GM12874 (cell line): ENCODE data around the gene SPTBN1.

ENCODE experiments used
- TF ChIP-seq, protein P1 (sequence below): IDR thresholded peaks from 2 replicates; pipeline ENCODE4 v1.5.1; 2011; ENCODE audit warnings: low read depth, mild to moderate bottlenecking, control low read depth, low read length, moderate library complexity; ENCODE audit not compliant: insufficient read depth

Gene SPTBN1

DNA sequence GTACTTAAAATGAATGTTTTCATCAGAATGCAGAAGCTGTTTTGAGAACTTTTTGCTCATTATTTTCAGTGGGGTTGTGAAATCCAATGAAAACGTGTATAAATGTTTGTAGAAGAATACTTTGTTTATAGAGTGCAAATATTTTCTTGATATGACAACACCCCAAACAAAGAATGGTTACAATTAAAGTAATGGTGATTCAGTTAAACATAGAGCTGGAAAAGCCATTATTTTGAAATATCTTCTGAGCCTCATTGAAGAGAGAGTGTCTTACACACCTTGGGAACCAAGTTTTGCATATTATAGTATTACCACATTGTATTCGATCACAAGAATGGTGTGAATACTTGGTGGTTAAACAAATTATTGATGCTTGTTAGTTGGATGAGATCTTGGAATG, 48.7 kb downstream of the SPTBN1 start:
- TF ChIP-seq, protein P1, sequence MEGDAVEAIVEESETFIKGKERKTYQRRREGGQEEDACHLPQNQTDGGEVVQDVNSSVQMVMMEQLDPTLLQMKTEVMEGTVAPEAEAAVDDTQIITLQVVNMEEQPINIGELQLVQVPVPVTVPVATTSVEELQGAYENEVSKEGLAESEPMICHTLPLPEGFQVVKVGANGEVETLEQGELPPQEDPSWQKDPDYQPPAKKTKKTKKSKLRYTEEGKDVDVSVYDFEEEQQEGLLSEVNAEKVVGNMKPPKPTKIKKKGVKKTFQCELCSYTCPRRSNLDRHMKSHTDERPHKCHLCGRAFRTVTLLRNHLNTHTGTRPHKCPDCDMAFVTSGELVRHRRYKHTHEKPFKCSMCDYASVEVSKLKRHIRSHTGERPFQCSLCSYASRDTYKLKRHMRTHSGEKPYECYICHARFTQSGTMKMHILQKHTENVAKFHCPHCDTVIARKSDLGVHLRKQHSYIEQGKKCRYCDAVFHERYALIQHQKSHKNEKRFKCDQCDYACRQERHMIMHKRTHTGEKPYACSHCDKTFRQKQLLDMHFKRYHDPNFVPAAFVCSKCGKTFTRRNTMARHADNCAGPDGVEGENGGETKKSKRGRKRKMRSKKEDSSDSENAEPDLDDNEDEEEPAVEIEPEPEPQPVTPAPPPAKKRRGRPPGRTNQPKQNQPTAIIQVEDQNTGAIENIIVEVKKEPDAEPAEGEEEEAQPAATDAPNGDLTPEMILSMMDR, result no peak

DNA sequence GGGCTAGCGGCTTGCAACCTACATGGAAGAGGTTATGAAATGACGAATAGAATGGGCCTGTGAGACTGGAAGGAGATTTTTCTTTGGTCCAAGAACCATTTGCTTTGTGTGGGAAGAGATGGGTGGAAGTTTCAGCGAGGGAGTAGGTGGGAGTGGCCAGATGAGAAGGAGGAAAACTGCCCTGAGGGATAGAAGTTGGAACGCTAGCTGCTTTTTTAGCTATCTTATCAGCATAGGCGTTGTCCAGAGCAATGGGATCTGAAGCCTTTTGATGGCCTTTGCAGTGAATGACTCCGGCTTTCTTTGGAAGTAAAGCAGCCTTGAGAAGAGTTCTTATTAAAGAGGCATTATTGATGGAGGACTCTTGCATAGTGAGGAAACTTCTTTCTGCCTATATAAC, 52.4 kb downstream of the SPTBN1 start:
- TF ChIP-seq, protein P1, result no peak

DNA sequence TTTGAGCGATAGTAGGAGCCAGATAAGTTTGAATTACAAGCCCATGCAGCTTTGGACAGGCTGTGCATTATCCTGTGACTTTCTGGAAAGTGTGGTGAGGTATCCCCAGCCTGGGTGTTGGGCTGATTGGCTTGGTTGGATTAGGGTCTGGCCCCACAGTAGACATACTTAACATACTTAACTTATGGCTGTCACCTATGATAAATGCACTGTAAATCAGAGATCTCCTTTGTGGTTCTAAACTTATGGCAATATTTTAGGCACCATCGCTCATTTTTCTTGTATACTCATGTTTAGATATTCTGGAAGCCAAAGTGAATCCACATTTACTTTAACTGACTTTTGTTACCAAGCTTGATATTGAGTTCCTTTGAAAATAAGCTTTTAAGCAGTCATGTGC, 54.8 kb downstream of the SPTBN1 start:
- TF ChIP-seq, protein P1, result no peak

DNA sequence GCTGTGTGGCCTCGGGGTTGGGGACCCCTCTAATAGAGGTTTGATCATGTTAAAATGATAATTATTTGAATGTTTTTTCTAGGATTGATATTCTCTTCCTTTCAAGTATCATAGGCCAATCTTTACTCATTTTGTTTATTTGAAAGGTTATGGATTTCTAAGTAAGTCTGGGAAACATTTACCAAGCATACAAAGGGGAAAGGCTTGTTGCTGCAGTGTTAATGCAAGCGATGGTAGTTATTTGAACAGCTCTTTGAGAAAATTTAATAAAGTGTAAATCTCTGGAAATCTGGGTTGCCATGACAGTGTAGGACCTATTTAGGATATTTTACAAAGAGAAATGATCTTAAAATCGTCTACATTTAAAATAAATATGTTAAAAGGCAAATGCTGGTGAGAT, 56.1 kb downstream of the SPTBN1 start:
- TF ChIP-seq, protein P1, result no peak

DNA sequence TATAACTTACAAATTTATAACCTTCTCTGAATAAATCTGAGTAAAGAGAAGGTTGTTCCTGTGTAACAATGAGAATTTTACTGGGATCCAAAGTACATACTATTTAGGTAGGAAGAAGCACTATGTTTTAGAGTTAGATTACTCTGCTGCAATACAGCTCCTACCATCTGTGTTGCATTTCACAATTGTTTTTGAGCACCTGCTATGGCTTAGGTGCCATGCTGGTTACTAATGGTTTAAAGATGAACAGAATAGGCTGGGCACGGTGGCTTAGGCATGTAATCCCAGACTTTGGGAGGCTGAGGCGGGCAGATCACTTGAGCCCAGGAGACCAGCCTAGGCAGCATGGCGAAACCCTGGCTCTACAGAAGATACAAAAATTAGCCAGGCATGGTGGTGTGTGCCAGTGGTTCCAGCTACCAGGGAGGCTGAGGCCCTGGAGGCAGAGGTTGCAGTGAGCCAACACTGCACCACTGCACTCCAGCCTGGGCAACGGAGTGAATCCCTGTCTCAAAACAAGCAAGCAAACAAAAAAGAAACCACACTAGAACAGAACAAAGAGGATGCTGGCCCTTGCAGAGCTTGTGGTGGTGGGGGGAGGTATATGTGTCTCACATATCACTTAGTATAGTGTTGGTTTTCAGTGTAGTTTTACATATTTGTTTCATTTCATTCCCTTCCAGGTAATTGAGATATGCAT, 56.7 kb downstream of the SPTBN1 start:
- TF ChIP-seq, protein P1, result no peak

DNA sequence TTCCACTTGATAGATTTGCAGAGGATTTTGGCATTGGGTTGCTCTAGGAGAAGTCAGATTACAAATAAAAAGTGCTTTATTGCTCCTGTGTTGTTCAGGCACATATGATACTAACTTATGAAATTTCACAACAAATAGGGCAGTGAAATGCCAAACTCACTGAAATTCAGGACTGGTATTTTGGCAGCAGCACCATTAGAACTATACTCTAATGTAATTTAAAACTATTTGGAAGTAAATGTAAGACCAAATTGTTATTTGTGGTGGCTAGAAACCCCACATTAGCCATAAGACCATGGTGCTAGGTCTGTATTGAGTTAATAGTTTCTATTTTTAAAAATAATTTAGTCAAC, 57.2 kb downstream of the SPTBN1 start:
- TF ChIP-seq, protein P1, result no peak

DNA sequence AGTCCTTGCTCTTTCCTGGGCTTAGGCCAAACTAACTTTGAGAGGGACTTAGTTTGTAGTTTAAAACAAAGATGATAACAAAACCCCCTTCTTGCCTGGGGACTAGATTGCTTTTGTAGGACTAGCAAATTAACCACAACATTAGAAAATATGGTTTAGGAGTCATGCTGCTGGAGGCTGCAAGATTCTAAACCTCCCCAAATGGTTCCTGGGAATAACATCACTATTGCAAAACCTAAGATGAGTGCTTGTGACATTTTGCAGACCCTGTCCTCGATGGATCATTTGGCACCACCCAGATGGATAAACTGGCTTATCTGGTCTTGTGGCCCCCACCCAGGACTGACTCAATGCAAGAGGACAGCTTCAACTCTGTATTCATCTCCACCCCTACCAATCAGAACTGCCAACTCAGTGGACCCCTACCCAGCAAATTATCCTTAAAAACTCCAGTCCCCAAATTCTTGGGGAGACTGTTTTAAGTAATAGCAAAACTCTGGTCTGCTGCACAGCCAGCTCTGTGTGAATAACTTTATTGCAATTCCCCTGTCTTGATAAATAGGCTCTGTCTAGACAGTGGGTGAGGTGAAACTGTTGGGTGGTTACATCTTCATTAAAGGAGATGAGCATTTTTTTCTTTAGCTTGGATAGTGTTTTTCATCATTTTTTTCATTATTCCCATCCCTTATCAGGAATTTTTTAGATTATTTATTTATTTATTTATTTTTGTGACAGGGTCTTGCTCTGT, 58.9 kb downstream of the SPTBN1 start:
- TF ChIP-seq, protein P1, result no peak
